Neuronal stem cell (in vitro differentiated cells): ENCODE data around the gene OR8B8.
A peak's percentile ranks its signal among the peaks of the same experiment; 100 is the strongest.

Experiments used
- DNase-seq: peaks from one replicate; pipeline ENCODE4 v3.0.0-alpha.2; 2013; ENCODE audit warnings: low spot score
- H2AFZ ChIP-seq: one replicate; pipeline ENCODE4 v1.6.1; 2013; ENCODE audit warnings: mild to moderate bottlenecking, low read length, inconsistent platforms
- H2AK5ac ChIP-seq: 2 replicates; pipeline ENCODE4 v1.6.1; 2013; ENCODE audit warnings: low read depth, mild to moderate bottlenecking, inconsistent platforms, low read length, moderate library complexity, mixed read lengths
- H2BK120ac ChIP-seq: 2 replicates; pipeline ENCODE4 v1.6.1; 2013; ENCODE audit warnings: low read depth, mild to moderate bottlenecking, inconsistent platforms, low read length, moderate library complexity, mixed read lengths
- H2BK12ac ChIP-seq: one replicate; pipeline ENCODE4 v1.6.1; 2013; ENCODE audit warnings: low read length, inconsistent platforms
- H2BK15ac ChIP-seq: 2 replicates; pipeline ENCODE4 v1.6.1; 2013; ENCODE audit warnings: mild to moderate bottlenecking, low read length, inconsistent platforms, mixed read lengths
- H2BK5ac ChIP-seq: one replicate; pipeline ENCODE4 v1.6.1; 2013; ENCODE audit warnings: inconsistent platforms, mild to moderate bottlenecking, low read length, moderate library complexity
- H3K14ac ChIP-seq: one replicate; pipeline ENCODE4 v1.6.1; 2013; ENCODE audit warnings: low read length, inconsistent platforms
- H3K18ac ChIP-seq: 2 replicates; pipeline ENCODE4 v1.6.1; 2013; ENCODE audit warnings: low read length, inconsistent platforms
- H3K23ac ChIP-seq: 2 replicates; pipeline ENCODE4 v1.6.1; 2013; ENCODE audit warnings: low read depth, mild to moderate bottlenecking, mixed read lengths, low read length, inconsistent platforms; ENCODE audit not compliant: poor library complexity
- H3K27ac ChIP-seq: replicated peaks from 3 replicates; pipeline ENCODE4 v1.5.1; 2013; ENCODE audit warnings: low read length, inconsistent platforms
- H3K27me3 ChIP-seq, 3 experiments: 2 replicates each; pipeline ENCODE4 v1.6.1; 2013; ENCODE audit warnings: low read length in 3 of 3, mild to moderate bottlenecking in 2 of 3, inconsistent platforms in 1 of 3, low read depth in 1 of 3, mixed read lengths in 1 of 3, moderate library complexity in 1 of 3; ENCODE audit not compliant: control insufficient read depth in 3 of 3, insufficient read depth in 3 of 3
- H3K36me3 ChIP-seq, 2 donors: replicated peaks in 1 of 2; 2 replicates each; pipeline ENCODE4 v1.6.1; 2013; ENCODE audit warnings: low read length in 2 of 2; ENCODE audit not compliant: control insufficient read depth in 2 of 2, insufficient read depth in 2 of 2
- H3K4ac ChIP-seq: 2 replicates; pipeline ENCODE4 v1.6.1; 2013; ENCODE audit warnings: inconsistent platforms, mild to moderate bottlenecking, low read length, moderate library complexity
- H3K4me1 ChIP-seq, 2 donors: 1 replicate in 1 of 2; 2 replicates in 1 of 2; pipeline ENCODE4 v1.6.1; 2013; ENCODE audit warnings: low read length in 2 of 2, low read depth in 1 of 2; ENCODE audit not compliant: control insufficient read depth in 2 of 2, insufficient read depth in 1 of 2
- H3K4me2 ChIP-seq: one replicate; pipeline ENCODE4 v1.6.1; 2013; ENCODE audit warnings: mild to moderate bottlenecking, low read length, inconsistent platforms; ENCODE audit not compliant: insufficient read depth, poor library complexity, severe bottlenecking
- H3K4me3 ChIP-seq, 2 donors: 2 replicates each; pipeline ENCODE4 v1.5.1; 2013; ENCODE audit warnings: low read length in 2 of 2, mild to moderate bottlenecking in 2 of 2, inconsistent platforms in 1 of 2, moderate library complexity in 1 of 2
- H3K79me1 ChIP-seq: one replicate; pipeline ENCODE4 v1.6.1; 2013; ENCODE audit warnings: low read depth, mild to moderate bottlenecking, inconsistent platforms, low read length, moderate library complexity
- H3K9ac ChIP-seq: one replicate; pipeline ENCODE4 v1.6.1; 2013; ENCODE audit warnings: mild to moderate bottlenecking, low read depth, low read length, inconsistent platforms; ENCODE audit not compliant: poor library complexity
- H3K9me3 ChIP-seq, 2 donors: replicated peaks in 1 of 2; 2 replicates each; pipeline versions ENCODE3 to v1.6.1; 2013; ENCODE audit warnings: low read length in 2 of 2, mild to moderate bottlenecking in 2 of 2, inconsistent platforms in 1 of 2, low read depth in 1 of 2, mixed read lengths in 1 of 2, moderate library complexity in 1 of 2; ENCODE audit not compliant: control insufficient read depth in 2 of 2, insufficient read depth in 1 of 2
- H4K8ac ChIP-seq: one replicate; pipeline ENCODE4 v1.6.1; 2013; ENCODE audit warnings: low read depth, mild to moderate bottlenecking, inconsistent platforms, low read length, moderate library complexity
- H4K91ac ChIP-seq: one replicate; pipeline ENCODE4 v1.6.1; 2013; ENCODE audit warnings: low read length, low read depth, mild to moderate bottlenecking, inconsistent platforms; ENCODE audit not compliant: poor library complexity
- WGBS, 2 donors: extraction: QIAGEN DNeasy Blood & Tissue Kit; methylation state at CpG; one replicate each; pipeline ENCODE4 v1.1.7; 2013; ENCODE audit warnings: missing lambda C conversion rate in 2 of 2, mixed read lengths in 1 of 2; ENCODE audit not compliant: insufficient read length in 2 of 2, insufficient replicate concordance in 1 of 2; ENCODE audit errors: extremely low coverage in 2 of 2; 5-methylcytosine and 5-hydroxymethylcytosine counted together

OR8B8 gene

DNA sequence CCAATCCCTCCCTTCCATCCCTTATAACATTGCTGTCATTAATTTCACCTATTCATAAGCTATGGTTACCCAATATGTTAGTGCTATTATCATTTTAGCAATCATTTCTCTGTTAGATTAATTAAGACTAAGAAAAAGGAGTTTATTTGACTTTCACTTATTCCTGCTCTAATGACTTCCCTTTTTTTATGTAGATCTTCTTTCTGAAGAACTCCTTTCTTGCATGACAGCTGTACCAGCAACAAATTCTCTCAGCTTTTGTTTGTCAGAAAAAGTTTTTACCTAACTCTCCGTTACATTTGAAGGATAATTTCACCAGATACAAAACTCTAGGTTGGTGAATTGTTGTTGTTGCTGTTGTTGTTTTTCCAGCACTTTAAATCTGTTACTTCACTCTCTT is 28.6 kb upstream of the OR8B8 start:
- no CpG with 5 or more reads among the region's 1 CpG for WGBS, 2 donors
- no peak overlapping the region for H2BK12ac ChIP-seq
- no peaks in the 10 kb centered on the region for H3K4me1 ChIP-seq
- H3K14ac ChIP-seq = no peak overlapping the region
- no peak overlapping the region for H2BK120ac ChIP-seq
- H4K91ac ChIP-seq = no peak overlapping the region
- no peaks in the 10 kb centered on the region for H3K36me3 ChIP-seq
- H4K8ac ChIP-seq = no peak overlapping the region
- no peak overlapping the region for H2AK5ac ChIP-seq
- no peak for DNase-seq
- no peak overlapping the region for H2BK5ac ChIP-seq
- no peaks in the 10 kb centered on the region for H3K9me3 ChIP-seq
- H2BK15ac ChIP-seq = no peak overlapping the region
- no peaks in the 10 kb centered on the region for H3K79me1 ChIP-seq
- no peak overlapping the region for H3K4ac ChIP-seq
- H3K9ac ChIP-seq = no peak overlapping the region
- no peaks in the 10 kb centered on the region for H3K27me3 ChIP-seq
- no peak overlapping the region for H3K4me3 ChIP-seq
- H3K23ac ChIP-seq = no peak overlapping the region
- no peak overlapping the region for H3K4me2 ChIP-seq
- H3K18ac ChIP-seq = no peak overlapping the region
- H3K27ac ChIP-seq = no peak overlapping the region
- no peak overlapping the region for H2AFZ ChIP-seq

- Histone ChIP-seq H3K4me1 (no peaks in the 10 kb centered on the region), H3K9me3 (no peaks in the 10 kb centered on the region), H3K4me2 (no peak overlapping the region), H3K23ac (no peak overlapping the region), H2BK120ac (no peak overlapping the region), H2BK12ac (no peak overlapping the region), H3K27me3 (no peaks in the 10 kb centered on the region), H4K91ac (no peak overlapping the region), H3K79me1 (no peaks in the 10 kb centered on the region), H4K8ac (no peak overlapping the region), H3K36me3 (no peaks in the 10 kb centered on the region), H3K4me3 (no peak overlapping the region), H2AFZ (no peak overlapping the region), H3K4ac (no peak overlapping the region), H3K14ac (no peak overlapping the region), H2AK5ac (no peak overlapping the region), H3K27ac (no peak overlapping the region), H2BK15ac (no peak overlapping the region), H2BK5ac (no peak overlapping the region), H3K18ac (no peak overlapping the region), H3K9ac (no peak overlapping the region)
- WGBS, 2 donors = no CpG with 5 or more reads among the region's 1 CpG
- no peak for DNase-seq
Observed at GRCh38 chr11:124473476-124473875, 28.0 kb upstream of the OR8B8 start.

DNA sequence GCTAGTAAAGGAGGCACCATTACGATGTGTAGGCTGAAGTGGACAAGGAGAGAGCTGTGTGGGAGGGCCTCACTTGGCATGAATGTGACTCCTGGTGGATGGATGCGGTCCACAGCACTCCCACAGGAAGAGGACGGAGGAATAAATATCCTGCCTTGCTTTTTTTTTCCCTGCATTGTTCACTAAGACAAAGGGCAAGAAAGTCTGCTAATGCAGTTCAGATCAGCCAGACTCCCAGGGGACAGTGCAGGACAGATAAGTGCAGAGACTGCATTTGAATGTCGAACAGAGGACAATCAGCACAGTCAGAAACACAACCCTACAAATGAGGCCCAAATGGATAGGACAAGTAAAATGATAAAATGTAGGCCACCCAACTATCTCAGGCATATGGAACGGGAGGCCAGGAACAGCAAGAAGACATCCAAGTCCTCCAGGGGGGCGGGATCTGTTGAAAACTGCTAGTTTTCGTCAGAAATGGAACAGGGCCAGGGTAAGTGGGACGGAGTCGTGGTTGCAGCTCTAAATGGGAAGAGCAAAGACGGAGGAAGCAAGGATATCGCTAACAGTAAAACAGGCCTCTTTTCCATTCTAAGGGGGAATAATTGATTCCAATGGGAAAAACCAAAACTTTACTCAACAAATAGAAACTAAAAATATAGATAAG is 25.2 kb upstream of the OR8B8 start:
- Histone ChIP-seq H3K4me2 (no peak overlapping the region), H3K27me3 (no peaks in the 10 kb centered on the region), H2BK5ac (no peak overlapping the region), H3K4ac (no peak overlapping the region), H3K36me3 (no peaks in the 10 kb centered on the region), H3K79me1 (no peaks in the 10 kb centered on the region), H3K27ac (no peak overlapping the region), H3K23ac (no peak overlapping the region), H3K4me1 (no peaks in the 10 kb centered on the region), H2BK120ac (no peak overlapping the region), H2BK15ac (no peak overlapping the region), H3K9me3 (no peaks in the 10 kb centered on the region), H3K14ac (no peak overlapping the region), H2AFZ (no peak overlapping the region), H4K91ac (no peak overlapping the region), H3K18ac (no peak overlapping the region), H3K9ac (no peak overlapping the region), H2AK5ac (no peak overlapping the region), H3K4me3 (no peak overlapping the region), H4K8ac (no peak overlapping the region), H2BK12ac (no peak overlapping the region)
- no CpG with 5 or more reads among the region's 11 CpGs for WGBS, 2 donors
- no peak for DNase-seq

- Histone ChIP-seq H3K27ac (no peak overlapping the region), H3K4me1 (peaks cover 0 to 3% of the 10 kb centered on the region in 2 donors), H2BK12ac (no peak overlapping the region), H4K8ac (no peak overlapping the region), H2BK120ac (no peak overlapping the region), H3K79me1 (no peaks in the 10 kb centered on the region), H2BK5ac (no peak overlapping the region), H4K91ac (peak overlapping the region; percentile 76), H2AK5ac (no peak overlapping the region), H3K4me2 (no peak overlapping the region), H3K9ac (no peak overlapping the region), H3K27me3 (no peaks in the 10 kb centered on the region), H3K9me3 (peaks cover 0 to 3% of the 10 kb centered on the region in 2 donors), H3K4me3 (no peak overlapping the region), H2AFZ (no peak overlapping the region), H3K18ac (no peak overlapping the region), H2BK15ac (no peak overlapping the region), H3K23ac (no peak overlapping the region), H3K14ac (no peak overlapping the region), H3K4ac (no peak overlapping the region), H3K36me3 (no peaks in the 10 kb centered on the region)
- no peak for DNase-seq
- WGBS, 2 donors = no CpG with 5 or more reads among the region's 8 CpGs
Observed at GRCh38 chr11:124467381-124467927, 22.0 kb upstream of the OR8B8 start.
